HCT116 (cell line): ENCODE data around the gene DLG2. TPM values are rescaled to one million over a fixed set of nuclear protein-coding genes. Genes with fewer than 3 reads are reported as not detected.

Source experiments
- ATAC-seq: fragments of 200-7000 bp; cut with Tn5 transposase; 2 replicates; pipeline ENCODE4 v1.9.1; 2020; ENCODE audit warnings: mild to moderate bottlenecking, moderate library complexity
- BruUV-seq: library from RNA; stranded (reverse); fragments of 400-500 nt; replicated peaks from 2 replicates; lab custom pipeline; 2021; lab: Mats Ljungman, UMichigan
- CTCF ChIA-PET: fragments of 300-600 bp; sonication (Branson Sonifier 250); formaldehyde crosslinking; loops from one replicate; lab custom pipeline; 2021; ENCODE audit warnings: antibody characterized with exemption; lab: Charles Lee
- POLR2A ChIA-PET: fragments of 300-600, 350-600 bp; sonication (Branson Sonifier 250); formaldehyde crosslinking; loops from one replicate; lab custom pipeline; 2021; ENCODE audit warnings: antibody characterized with exemption; lab: Charles Lee
- RAD21 ChIA-PET, 2 experiments: fragments of 300-600 bp; sonication (Branson Sonifier 250); formaldehyde crosslinking; loops; one replicate each; lab custom pipeline; 2023; ENCODE audit warnings: low total read pairs in 2 of 2; ENCODE audit not compliant: uncharacterized antibody in 2 of 2, unreplicated experiment in 2 of 2, low non-redundant PET in 1 of 2; lab: Charles Lee
- DNase-seq: peaks from one replicate; pipeline ENCODE4 v3.0.0-alpha.2; 2010; ENCODE audit warnings: low read depth, low spot score
- H2AFZ ChIP-seq: fragments of 200-600 bp; shearing (Covaris generic), sonication (generic); 2 replicates; pipeline ENCODE4 v1.6.1; 2017; ENCODE audit warnings: low read depth, mixed run types, mixed read lengths, antibody characterized with exemption, low read length; ENCODE audit not compliant: poor library complexity, severe bottlenecking
- H3K27ac ChIP-seq: 2 replicates; pipeline ENCODE4 v1.5.1; 2012; ENCODE audit warnings: low read depth, low read length
- H3K27me3 ChIP-seq: fragments of 200-600 bp; sonication (generic); 2 replicates; pipeline ENCODE4 v1.6.1; 2016; ENCODE audit warnings: mixed run types, low read length, mixed read lengths; ENCODE audit not compliant: insufficient read depth
- H3K36me3 ChIP-seq, 2 experiments: fragments of 200-500 bp in 1 of 2; fragments of 200-600 bp in 1 of 2; sonication (Bioruptor generic) in 1 of 2; sonication (generic) in 1 of 2; 2 replicates each; pipeline versions ENCODE4 v1.5.1 to v1.6.1; 2014 to 2016; ENCODE audit warnings: low read length in 2 of 2, inconsistent platforms in 1 of 2, mixed read lengths in 1 of 2, mixed run types in 1 of 2; ENCODE audit not compliant: insufficient read depth in 2 of 2, control insufficient read depth in 1 of 2
- H3K4me1 ChIP-seq, 2 experiments: fragments of 200-600 bp in 1 of 2; sonication (generic) in 1 of 2; 2 replicates each; pipeline versions ENCODE4 v1.5.1 to v1.6.1; 2012 to 2017; ENCODE audit warnings: low read length in 2 of 2, inconsistent platforms in 1 of 2, mild to moderate bottlenecking in 1 of 2, mixed read lengths in 1 of 2, mixed run types in 1 of 2, moderate library complexity in 1 of 2; ENCODE audit not compliant: insufficient read depth in 2 of 2, control insufficient read depth in 1 of 2
- H3K4me2 ChIP-seq: fragments of 200-600 bp; sonication (generic); 2 replicates; pipeline ENCODE4 v1.6.1; 2017; ENCODE audit warnings: mixed run types, low read length, mixed read lengths
- H3K4me3 ChIP-seq, 2 experiments: fragments of 200-600 bp in 1 of 2; sonication (generic) in 1 of 2; replicated peaks in 1 of 2; 2 replicates each; pipeline ENCODE4 v1.5.1; 2011 to 2016; ENCODE audit warnings: low read length in 2 of 2, control low read depth in 1 of 2, low read depth in 1 of 2, mild to moderate bottlenecking in 1 of 2, mixed read lengths in 1 of 2, mixed run types in 1 of 2
- H3K79me2 ChIP-seq: fragments of 200-600 bp; sonication (generic); 2 replicates; pipeline ENCODE4 v1.6.1; 2017; ENCODE audit warnings: mild to moderate bottlenecking, mixed run types, low read length, moderate library complexity, mixed read lengths; ENCODE audit not compliant: insufficient read depth
- H3K9ac ChIP-seq: fragments of 200-600 bp; sonication (generic); 2 replicates; pipeline ENCODE4 v1.6.1; 2016; ENCODE audit warnings: low read length, mixed read lengths
- H3K9me2 ChIP-seq: fragments of 200-600 bp; sonication (generic), shearing (Covaris generic); 2 replicates; pipeline ENCODE4 v1.6.1; 2017; ENCODE audit warnings: mixed run types, mild to moderate bottlenecking, moderate library complexity; ENCODE audit not compliant: insufficient read depth
- H3K9me3 ChIP-seq, 2 experiments: fragments of 200-500 bp in 1 of 2; fragments of 200-600 bp in 1 of 2; sonication (Bioruptor generic) in 1 of 2; sonication (generic) in 1 of 2; 2 replicates each; pipeline ENCODE4 v1.6.1; 2014 to 2017; ENCODE audit warnings: low read length in 2 of 2, mixed read lengths in 2 of 2, inconsistent platforms in 1 of 2, low read depth in 1 of 2, mild to moderate bottlenecking in 1 of 2, mixed run types in 1 of 2, moderate library complexity in 1 of 2; ENCODE audit not compliant: control insufficient read depth in 1 of 2, insufficient read depth in 1 of 2
- H4K20me1 ChIP-seq: fragments of 200-600 bp; sonication (generic), shearing (Covaris generic); 2 replicates; pipeline ENCODE4 v1.6.1; 2017; ENCODE audit warnings: mixed run types, mild to moderate bottlenecking, moderate library complexity; ENCODE audit not compliant: insufficient read depth
- CEBPB ChIP-seq: IDR thresholded peaks from 2 replicates; pipeline ENCODE4 v1.6.1; 2012; ENCODE audit warnings: low read depth
- EGR1 ChIP-seq: IDR thresholded peaks from 2 replicates; pipeline ENCODE4 v1.6.1; 2012; ENCODE audit warnings: low read depth
- FOSL1 ChIP-seq: IDR thresholded peaks from 2 replicates; pipeline ENCODE4 v1.6.1; 2012; ENCODE audit warnings: low read depth
- JUND ChIP-seq: IDR thresholded peaks from 2 replicates; pipeline ENCODE4 v1.6.1; 2012
- POLR2A ChIP-seq: IDR thresholded peaks from 2 replicates; pipeline ENCODE4 v1.7.0; 2011; ENCODE audit warnings: borderline replicate concordance; ENCODE audit not compliant: insufficient read depth, insufficient read length; ENCODE audit errors: extremely low read depth
- POLR2AphosphoS5 ChIP-seq: IDR thresholded peaks from 2 replicates; pipeline ENCODE4 v1.6.1; 2011; ENCODE audit warnings: mild to moderate bottlenecking, low read depth, low read length, moderate library complexity
- SIN3A ChIP-seq: IDR thresholded peaks from 2 replicates; pipeline ENCODE4 v1.6.1; 2012; ENCODE audit warnings: low read depth
- TCF7L2 ChIP-seq: IDR thresholded peaks from 2 replicates; pipeline ENCODE4 v1.7.0; 2011; ENCODE audit warnings: borderline replicate concordance, inconsistent platforms; ENCODE audit not compliant: insufficient read depth, insufficient read length; ENCODE audit errors: extremely low read depth
- YY1 ChIP-seq: IDR thresholded peaks from 2 replicates; pipeline ENCODE4 v1.6.1; 2011; ENCODE audit warnings: low read length, low read depth, moderate library complexity, mild to moderate bottlenecking; ENCODE audit not compliant: insufficient replicate concordance; ENCODE audit errors: extremely low read depth
- ZFX ChIP-seq: fragments of 450-650 bp; IDR thresholded peaks from 2 replicates; pipeline ENCODE4 v1.6.1; 2017
- ZNF274 ChIP-seq: fragments of 200-500 bp; sonication (Bioruptor generic); IDR thresholded peaks from 2 replicates; pipeline ENCODE4 v1.6.1; 2014; ENCODE audit warnings: mild to moderate bottlenecking, low read depth, low read length, inconsistent platforms
- intact Hi-C: fragments of 100-400 bp; cut with micrococcal nuclease; formaldehyde crosslinking; loops from 2 replicates; pipeline ENCODE4 v1.10.0; 2022
- total RNA-seq: library from RNA; stranded (reverse); gene quantifications from one replicate; pipeline ENCODE4 v1.2.1, GENCODE V29; 2021; ENCODE audit not compliant: unreplicated experiment

The DLG2 gene
- total RNA-seq, 1 experiment from 2014 or later = 2.4 TPM

DNA sequence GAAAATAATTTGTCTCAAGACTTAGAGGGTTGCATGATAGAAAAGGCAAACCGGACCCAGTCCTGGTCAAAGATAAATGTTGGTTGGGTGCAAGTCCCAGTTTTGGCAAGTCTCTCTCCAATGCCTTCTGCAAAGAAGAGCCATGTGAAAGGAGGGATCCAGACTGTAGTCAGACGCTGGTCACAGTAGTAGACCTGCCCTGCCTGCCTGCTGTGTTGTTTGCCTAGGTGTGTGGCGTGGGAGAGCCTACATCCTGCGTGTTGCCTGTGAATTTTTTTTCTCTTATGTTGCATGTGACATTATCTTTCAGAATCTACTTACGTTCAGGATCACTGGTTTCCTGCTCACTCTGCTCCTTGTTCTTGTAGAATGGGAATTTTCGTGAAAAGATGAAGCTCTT lies 2143.3 kb downstream of the DLG2 start:
- Histone ChIP-seq H3K27ac (no peak overlapping the region), H3K4me3 (no peak overlapping the region), H3K4me1 (no peaks in the 10 kb centered on the region), H3K4me2 (no peak overlapping the region), H3K9me3 (no peaks in the 10 kb centered on the region), H3K9me2 (no peaks in the 10 kb centered on the region), H3K9ac (no peak overlapping the region), H4K20me1 (no peaks in the 10 kb centered on the region), H2AFZ (no peak overlapping the region), H3K27me3 (peaks cover 46% of the 10 kb centered on the region), H3K36me3 (no peaks in the 10 kb centered on the region), H3K79me2 (no peaks in the 10 kb centered on the region)
- intact Hi-C loops = no loop called here
- ChIA-PET POLR2A (no interaction called here), RAD21 (no interaction called here), CTCF (no interaction called here)
- BruUV-seq = no TSS peak
- TF ChIP-seq SIN3A (no peak), EGR1 (no peak), POLR2A (no peak)
- ATAC-seq (no peak), DNase-seq (no peak)

DNA sequence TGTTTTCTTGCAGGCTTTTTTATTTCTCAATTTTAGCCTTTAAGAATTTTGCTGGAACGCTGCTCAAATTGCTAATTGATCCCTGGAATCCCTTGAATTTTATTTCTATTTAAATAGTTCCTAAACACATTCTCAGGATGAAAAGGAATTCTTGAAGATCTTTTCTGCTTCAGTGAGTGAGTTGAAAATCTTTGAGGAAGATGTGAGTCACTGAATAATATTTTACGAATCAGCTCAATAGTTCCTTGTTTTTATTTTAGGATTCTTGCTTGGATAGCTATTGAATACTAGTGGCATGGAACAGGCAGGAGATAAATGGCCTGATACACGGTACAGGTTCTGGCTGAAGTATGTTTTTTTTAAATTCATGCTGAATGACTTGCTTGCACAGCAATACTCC lies 2146.3 kb downstream of the DLG2 start:
- Histone ChIP-seq H3K4me2 (no peak overlapping the region), H2AFZ (no peak overlapping the region), H3K79me2 (no peaks in the 10 kb centered on the region), H3K4me3 (no peak overlapping the region), H3K4me1 (no peaks in the 10 kb centered on the region), H3K9ac (no peak overlapping the region), H3K9me2 (no peaks in the 10 kb centered on the region), H3K27me3 (peaks cover 52% of the 10 kb centered on the region), H4K20me1 (no peaks in the 10 kb centered on the region), H3K9me3 (no peaks in the 10 kb centered on the region), H3K36me3 (no peaks in the 10 kb centered on the region), H3K27ac (no peak overlapping the region)
- ChIA-PET RAD21 (no interaction called here), CTCF (no interaction called here), POLR2A (no interaction called here)
- ATAC-seq (no peak), DNase-seq (no peak)
- BruUV-seq = no TSS peak
- TF ChIP-seq POLR2AphosphoS5 (no peak), ZFX (no peak), YY1 (no peak), JUND (no peak), TCF7L2 (no peak), CEBPB (no peak), FOSL1 (no peak), ZNF274 (no peak)
- intact Hi-C loops = no loop called here
